Medulla oblongata (tissue), 1 donor: ENCODE data around the gene IGFBP4.

Experiments used
- DNase-seq: peaks from one replicate; pipeline ENCODE4 v3.0.0-alpha.2; 2015; ENCODE audit errors: extremely low spot score

Gene IGFBP4

DNA sequence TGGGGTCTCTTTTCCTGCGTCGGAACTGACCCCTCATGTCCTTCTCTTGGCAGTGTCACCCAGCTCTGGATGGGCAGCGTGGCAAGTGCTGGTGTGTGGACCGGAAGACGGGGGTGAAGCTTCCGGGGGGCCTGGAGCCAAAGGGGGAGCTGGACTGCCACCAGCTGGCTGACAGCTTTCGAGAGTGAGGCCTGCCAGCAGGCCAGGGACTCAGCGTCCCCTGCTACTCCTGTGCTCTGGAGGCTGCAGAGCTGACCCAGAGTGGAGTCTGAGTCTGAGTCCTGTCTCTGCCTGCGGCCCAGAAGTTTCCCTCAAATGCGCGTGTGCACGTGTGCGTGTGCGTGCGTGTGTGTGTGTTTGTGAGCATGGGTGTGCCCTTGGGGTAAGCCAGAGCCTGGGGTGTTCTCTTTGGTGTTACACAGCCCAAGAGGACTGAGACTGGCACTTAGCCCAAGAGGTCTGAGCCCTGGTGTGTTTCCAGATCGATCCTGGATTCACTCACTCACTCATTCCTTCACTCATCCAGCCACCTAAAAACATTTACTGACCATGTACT lies 13.2 kb downstream of the IGFBP4 start:
- DNase-seq = no peak

DNA sequence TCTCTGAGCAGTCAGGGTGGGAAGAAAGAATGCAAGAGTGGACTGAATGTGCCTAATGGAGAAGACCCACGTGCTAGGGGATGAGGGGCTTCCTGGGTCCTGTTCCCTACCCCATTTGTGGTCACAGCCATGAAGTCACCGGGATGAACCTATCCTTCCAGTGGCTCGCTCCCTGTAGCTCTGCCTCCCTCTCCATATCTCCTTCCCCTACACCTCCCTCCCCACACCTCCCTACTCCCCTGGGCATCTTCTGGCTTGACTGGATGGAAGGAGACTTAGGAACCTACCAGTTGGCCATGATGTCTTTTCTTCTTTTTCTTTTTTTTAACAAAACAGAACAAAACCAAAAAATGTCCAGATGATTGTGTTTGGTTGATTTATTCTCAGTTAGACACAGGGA lies 14.1 kb downstream of the IGFBP4 start:
- DNase-seq = no peak

DNA sequence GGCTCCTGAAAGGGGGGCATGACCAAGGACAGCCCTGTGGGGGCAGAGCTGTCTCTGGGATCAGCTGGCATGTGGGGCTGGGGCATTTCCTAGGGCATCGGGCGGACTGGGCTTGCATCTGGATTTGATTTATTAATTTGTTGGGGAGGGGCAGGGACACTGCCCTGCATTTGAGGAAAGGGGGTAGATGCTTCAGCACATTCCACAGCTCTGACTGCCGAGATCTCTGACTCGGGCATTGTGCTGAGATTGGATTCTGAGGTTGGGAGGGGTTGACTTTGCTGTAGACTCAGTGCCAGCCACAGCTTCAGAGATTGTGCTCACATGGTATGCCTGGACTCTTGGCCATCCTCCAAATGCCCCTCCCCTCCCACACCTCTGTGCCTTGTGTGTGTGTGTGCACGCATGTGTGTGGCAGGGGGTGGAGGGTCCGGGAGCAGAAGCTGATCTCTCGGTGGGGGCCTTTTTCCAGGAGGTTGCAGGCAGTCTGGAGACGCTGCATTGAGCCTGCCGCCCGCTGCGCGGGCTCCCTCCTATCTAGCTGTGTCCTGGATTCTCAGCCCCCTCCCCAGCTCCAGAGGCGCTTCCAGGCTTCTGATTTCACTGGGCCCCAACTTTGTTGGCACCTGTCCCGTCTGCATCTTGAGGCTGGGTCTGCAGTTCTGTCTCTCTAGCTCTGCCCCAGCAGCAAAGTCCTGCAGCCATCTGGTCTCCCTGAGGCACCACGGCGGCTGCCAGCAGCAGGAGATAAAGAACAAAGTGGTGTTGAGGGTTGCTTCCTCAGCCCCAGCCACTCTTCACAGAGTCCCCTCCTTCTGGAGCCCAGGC lies 14.9 kb downstream of the IGFBP4 start:
- DNase-seq = no peak

DNA sequence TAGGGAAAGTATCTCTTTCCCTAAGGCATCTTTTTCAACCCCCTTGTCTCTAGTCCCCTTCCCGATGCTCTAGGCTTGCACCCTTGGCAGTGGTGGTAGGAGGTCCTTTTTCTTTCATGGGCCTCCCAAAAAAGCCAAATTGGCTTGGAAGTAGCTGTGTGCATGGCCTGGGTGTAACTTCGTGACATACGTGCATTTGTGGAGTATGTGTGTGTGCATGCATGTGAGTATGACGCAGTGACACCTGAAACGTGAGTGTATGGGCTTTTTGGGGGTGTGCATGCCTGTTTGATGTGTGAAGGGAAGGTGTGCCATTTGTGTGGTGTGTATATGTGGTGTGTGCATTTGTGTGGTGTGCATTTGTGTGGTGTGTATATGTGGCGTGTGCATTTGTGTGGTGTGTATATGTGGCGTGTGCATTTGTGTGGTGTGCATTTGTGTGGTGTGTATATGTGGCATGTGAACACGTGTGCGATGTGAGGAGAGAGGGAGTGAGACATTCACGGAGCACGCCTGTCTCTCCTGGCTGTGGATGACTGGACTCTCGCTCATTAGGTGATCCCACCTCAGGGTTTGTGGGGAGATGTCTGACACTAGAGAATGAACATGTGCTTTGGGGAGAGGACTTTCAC lies 15.7 kb downstream of the IGFBP4 start:
- no peak for DNase-seq

DNA sequence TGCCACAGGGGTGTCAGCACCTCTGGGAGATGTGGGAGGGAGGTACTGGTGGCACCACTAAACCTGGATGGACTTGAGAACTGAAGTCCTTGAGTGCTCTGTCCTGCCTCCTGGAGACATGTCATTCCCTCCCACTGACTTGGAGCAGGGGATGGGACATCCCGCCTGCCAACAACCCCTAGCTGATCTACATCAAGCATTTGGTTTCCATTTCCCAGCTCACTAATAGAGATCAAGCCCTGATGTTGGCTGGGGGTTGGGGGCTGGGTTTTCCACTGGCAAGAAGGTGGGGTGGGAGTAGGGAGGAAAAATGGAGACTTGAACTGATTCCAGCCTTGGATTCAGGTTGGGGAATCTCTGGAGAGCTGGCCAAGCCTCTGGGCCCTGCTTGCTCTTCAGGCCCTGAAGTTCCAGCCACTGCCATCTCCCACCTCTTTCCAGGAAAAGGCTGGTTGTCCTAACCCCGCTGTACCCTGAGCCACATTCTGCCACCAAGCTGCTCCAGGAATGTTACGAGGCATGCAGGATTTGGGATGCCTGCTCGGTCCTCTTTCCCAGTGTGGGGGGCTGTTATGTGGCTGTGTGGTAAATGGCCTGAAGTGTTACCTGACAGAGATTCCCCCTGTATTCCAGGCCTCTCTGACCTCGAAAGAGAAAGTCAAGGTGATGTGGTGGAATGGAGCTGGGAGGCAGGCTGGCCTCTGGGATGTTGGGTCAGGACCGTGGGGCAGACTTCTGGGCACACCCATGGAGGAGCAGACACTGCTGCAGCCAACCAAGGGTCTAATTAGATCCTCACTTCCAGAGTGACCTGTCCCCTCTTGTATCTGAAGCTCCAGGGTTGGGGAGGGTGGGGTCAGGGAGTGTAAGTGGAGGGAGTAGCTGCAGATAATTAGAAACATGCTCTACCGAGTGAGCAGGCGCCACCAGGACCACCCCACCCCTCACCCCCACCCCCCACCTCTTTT lies 16.7 kb downstream of the IGFBP4 start:
- no peak for DNase-seq

DNA sequence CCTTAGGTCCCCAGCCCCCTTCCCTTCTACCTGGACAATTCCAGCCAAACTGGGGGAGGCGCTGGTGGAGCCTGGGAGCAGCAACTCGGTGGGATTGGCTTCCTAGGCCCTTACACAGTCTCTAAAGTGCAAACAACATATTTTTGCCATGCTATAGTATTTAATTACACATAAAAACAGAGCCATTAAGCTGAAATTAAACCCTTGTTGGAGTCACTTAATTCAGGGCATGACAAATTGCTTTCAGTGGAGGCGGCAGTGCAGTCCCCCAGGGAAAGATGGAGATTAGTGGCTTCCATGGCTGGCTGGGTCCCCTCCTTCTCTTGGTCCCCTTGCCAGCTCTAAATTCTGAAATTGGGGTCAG lies 17.3 kb downstream of the IGFBP4 start:
- no peak for DNase-seq

DNA sequence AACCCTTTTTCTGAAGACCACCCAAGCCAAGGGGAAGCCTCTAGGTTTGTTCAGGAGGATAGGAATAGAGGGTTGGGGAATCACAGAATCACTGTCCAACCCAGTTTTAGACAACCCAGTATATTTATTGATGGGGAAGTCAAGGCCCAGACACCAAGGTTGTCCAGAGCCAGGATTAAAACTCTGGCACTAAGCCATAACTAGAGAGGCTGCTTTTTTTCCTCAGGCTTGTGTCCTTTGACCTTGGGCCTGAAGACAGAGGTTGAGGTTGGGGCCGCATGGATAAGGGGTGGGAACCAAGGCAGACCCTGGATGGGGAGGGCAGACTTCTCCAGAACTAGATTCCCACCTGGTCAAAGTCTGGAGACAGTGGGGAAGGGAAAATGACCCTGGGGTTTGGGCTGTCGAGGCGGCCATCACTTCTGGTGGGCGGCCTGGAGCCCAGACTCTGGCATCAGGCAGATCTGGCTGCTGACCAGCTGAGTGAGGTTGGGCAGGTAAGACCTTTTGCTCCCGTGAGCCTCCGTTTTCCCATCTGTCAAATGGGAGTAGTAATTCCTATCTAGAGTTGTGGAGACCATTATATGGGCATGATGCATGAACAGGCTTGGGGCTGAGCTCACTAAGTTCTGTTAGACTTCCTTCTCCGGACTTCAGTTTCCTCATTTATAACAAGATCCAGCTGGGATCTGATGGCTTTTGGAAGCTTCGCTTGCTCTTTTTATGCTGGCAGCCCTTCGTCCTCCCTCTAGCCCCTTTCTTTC lies 17.9 kb downstream of the IGFBP4 start:
- no peak for DNase-seq

DNA sequence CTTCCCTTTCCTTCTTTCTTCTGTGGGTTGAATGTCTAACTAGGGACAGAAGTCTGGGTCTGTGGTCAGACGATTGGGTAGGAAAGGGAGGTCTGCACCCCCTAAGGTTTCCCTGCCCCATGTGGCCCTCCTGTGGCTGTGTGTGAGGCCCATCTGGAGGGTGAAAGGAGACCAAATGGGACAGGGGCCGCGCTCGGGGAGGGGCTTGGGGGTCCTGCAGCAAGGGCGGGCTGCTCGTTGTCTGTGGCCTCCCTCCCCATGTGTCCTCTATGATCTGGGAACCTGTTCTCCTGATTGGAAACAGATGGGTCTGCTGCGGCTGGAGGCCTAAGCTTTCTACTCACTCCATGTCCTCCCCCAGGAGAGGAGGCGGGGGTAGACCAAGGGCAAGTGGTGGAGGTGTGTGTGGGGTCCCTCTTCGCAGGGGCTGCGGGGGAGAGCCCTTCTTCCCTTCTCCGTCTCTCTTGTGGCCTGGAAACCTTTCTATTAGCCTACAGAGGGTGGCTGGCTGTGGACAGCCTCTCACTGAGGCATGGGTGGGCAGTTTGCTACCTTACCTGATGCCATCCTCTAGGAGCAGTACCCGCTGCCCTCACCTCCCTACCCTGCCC lies 18.6 kb downstream of the IGFBP4 start:
- DNase-seq = no peak

DNA sequence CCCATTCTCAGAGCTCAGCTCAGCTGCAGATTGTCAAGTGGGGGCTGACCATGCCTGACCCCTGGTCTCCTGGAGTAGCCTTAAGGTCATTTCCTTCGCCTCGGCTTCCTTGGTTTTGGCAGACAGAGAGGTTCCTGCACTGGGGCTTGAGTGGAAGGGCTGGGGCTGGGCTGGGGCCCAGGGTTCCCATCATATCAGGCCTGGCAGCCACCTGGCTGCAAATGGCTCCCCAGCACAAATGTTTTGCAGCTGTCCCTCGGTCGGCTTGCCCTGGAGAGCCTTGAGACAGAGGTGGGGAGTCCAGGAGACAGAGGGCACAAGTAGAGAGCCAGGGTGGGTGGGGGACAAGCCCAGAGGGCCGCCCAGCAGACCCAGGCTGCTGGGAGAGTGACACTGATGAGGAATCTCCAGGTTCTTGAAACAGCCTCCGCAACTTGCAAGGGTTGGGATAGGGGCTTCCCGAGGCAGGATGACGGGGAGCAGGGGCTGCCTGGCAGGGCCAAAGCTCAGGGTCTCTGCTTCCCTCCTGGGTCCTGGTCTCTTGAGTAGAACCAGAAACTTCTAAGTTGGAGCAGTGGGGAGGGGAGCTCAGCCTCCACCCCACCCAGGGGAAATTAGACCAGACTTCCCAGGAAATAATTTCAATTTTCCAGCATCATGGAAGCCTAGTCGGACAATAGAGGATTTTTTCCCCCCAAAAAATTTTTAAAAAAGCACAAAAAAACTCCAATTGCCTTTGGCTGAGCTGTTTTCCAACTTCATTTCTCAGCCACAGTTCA lies 19.3 kb downstream of the IGFBP4 start:
- DNase-seq = no peak

DNA sequence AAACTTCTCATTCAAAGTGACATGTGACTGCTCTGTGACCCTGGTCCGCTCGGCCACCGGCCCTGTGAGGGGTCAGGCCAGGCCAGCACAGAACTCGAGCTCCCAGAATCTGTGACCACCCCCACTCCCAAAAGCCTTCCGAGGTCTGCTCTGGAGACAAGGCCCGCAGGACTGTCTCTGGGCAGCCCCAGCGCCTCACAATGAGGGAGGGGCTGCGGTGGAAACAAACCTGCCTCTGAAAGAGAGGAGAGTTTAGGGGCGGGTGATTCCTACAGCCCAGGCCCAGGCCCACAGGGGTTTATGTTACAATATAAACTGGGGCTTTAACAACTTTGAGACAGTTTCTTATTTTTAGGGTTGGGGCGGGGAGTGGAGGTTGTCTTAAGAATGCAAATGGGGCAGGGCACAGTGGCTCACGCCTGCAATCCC lies 19.9 kb downstream of the IGFBP4 start:
- DNase-seq = no peak

DNA sequence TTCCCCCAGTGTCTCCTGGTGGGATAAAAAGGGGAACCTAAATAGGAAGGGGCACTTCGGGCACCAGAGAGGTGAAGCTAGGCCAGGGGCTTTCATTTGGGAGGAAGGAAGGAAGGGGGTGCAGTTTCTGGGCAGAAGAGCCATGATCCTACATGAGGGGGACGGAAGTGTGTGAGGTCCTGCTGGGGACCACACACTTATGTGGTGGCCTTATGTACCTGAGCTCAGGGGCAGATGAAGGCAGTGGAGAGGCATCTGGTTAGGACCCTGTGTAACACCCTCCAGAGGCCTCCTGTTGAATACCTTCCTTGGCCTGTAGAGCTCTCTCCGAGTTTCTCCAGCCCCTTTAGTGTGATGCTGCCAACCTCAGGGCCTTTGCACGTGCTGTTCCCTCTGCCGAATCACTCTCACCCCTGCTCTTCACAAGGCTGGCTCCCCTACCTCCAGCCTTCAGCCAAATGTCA lies 21.2 kb downstream of the IGFBP4 start:
- DNase-seq = no peak

DNA sequence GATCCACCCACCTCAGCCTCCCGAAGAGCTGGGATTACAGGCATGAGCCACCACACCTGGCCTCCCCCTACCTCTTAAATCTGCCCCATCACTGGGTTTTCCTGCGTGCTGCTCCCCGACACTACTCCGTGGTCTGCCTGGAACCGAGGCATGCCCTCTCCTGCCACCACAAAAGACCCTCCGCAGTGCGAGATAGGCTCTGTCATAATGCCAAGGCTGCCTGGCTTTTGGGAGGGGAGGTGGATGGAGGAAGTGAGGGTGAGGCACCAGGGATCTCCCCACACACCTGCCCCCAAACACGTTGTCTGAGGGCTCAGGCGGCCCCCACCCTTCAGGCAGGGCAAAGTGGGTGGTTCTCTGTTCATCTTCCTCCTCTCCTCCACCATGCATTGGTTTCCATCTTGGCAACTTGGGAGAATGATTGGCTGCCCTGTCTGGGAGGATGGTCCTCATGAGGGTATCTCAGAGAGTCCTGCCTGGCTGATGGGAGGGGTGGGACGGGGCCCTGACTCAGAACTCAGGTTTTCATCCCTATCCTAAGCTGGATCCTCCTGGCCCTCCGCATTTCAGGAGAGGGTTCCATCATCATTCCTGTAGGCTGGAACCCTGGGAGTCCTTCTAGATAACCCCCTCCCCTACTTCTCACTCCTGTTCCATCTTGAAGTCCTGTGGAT lies 23.2 kb downstream of the IGFBP4 start:
- no peak for DNase-seq

DNA sequence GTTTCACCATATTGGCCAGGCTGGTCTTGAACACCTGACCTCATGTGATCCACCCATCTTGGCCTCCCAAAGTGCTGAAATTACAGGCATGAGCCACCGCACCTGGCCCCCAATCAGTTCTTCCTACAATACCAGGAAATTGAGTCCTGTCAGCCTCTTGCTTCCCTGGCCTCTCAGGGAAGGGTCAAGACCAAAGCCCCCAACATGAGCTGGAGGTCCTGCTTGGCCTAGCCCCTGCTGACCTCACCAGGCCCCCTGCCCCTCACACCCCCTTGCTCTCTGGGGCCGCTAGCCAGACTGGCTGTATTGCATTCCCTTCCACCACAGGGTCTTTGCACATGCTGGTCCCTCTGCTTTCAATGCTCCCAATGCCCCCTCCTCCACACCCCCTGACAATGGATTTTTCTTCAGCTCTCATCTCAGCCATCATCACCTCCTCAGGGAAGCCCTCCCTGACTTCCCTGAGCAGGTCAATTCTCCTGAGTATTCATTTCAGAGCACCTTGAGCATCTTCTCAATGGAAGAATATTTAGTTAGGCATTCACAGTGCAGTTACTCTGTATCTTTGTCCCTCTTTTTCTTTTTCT lies 24.1 kb downstream of the IGFBP4 start:
- no peak for DNase-seq

DNA sequence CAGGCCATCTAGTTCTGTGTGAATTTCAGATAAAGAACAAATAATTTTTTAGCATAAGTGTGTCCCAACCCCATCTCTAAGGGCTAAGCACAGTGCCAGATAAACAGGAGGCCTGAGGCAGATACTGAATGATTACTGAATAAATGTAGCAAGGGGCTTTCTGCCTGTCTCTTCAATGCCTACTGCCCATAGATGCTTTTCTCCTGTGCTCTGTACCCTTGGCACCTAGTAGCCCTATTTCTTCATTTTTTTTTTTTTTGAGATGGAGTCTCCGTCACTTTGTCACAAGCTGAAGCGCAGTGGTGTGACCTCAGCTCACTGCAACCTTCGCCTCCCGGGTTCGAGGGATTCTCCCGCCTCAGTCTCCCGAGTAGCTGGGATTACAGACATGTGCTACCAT lies 25.3 kb downstream of the IGFBP4 start:
- DNase-seq = no peak

DNA sequence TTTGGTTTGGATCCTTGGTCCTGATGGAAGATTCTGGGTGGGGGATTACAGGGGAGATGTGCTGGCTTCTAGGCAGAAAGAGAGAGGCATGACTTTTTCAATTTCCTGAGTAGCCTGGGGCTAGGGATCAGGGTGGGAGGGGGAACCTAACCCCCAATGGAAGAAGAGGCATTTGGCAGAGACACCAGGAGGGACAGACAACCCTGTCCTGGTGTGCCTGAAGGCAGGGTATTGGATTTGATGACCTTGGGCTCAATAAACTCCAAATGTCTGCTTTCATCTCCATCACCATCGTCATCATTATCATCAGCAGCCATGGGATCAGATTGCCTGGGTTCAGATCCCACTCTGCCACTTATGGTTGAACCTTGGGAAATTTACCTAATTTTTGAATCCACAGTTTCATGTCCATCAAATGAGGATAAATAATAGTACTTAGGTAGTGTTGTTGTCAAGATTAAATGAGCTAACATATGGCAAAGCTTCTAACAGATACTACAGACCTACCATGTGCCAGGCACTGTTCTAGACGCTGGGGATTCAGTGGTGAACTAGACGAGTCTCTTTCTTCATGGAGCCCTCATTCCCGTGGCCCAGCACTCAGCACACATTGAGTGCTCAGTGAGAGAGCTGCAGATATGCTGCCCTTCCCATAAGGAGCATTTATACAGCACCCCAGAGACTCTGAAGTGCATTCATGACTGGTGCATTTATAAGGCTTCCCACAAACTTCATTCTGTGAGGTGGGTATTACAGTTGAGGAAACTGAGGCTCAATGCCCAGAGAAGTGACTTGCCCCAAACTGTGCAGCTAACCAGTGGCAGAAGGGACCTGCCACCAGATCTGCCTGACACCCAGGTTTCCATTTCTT lies 26.8 kb downstream of the IGFBP4 start:
- no peak for DNase-seq

DNA sequence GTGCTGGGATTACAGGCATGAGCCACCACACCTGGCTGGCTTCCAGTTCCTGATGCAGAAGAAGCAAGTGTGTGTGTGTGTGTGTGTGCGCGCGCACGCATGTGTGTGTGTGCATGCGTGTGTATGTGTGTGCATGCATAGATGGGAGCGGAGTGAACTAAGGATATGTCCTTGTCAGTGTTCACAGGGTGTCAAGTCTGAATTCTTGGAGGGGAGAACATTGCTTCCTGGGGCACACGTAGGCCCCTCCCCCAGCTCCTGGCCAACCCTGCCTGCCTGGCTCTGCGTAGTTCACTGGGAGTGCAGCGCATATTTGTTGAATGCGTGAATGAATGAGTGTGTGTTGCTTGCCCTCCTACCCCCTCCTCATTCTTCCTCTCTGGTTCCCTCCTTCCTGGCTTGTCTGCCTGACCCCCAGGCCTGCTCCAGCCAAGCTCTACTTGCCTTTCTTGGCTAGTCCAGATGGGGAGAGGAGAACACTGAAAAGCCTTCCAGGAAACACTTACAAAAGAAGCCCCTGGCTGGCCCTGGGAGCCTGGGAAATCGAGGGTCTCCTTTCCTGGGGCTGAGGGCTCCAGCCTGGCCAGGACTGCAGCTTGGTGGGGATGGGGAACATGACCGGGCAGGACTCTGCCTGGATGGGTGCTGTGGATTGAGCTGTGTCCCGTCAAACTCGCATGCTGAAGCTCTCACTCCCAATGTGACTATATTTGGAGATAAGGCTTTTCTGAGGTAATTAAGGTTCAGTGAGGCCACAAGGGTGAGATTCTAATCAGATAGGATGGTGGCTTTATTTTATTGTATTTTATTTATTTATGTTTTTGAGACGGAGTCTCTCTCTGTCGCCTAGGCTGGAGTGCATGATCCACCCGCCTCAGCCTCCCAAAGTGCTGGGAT lies 27.9 kb downstream of the IGFBP4 start:
- DNase-seq = no peak
